ENCODE data around the gene DMBX1.
A peak's percentile ranks its signal among the peaks of the same experiment; 100 is the strongest.

Gene DMBX1

GRCh38 chr1:46490406-46490655 is 695 bp downstream of the DMBX1 start:
- no peak for TF ChIP-seq CTCF (IDR thresholded peaks at IDR 0.05; ENCODE audit: control insufficient read depth, extremely low read depth, insufficient read depth)
- peak overlapping the region; percentile 67 for H3K4me3 ChIP-seq (ENCODE audit: low read depth, low read length)
- DNase-seq (ENCODE audit: low read depth) = no peak

DNA sequence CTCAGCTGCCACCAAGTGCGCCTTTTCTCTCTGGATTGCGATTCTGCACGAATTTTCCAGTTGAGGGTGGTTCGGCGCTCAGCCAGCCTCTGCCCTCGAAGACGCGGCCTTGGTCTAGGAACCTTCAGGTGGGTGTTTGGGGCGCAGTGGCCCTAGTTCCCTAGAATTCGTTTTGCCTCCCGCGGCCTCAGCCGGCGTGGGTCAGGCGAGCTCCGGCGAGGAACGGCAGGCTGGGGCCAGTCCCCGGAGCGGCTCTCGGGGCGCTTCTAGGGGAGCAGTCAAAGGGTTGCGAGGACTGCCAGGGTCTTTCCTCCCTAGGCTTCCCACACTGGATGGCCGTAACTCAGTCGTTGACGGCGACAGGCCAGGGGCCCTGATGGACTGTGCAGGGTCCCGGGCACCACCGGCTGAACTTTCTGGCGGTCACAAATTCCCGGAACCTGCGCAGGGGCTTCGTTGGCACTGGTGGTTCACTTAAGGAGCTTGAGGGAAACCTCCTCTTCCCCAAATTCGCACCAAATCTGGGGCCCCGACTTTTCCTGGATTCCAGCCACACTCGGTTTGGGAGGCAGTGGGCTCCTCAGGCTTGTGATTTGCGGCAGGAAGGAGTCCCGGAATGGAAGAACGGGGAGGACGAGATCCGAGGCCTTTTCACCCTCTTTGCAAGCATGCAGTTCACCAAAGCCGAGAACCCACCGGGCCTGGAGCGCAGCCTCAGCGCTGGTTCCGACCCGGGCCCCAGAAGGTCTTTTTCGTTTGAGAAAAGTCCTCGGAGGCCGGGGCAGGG is 1.2 kb downstream of the DMBX1 start:
- no peak overlapping the region for H3K4me3 ChIP-seq (ENCODE audit: low read depth, low read length)
- no peak for TF ChIP-seq CTCF (IDR thresholded peaks at IDR 0.05; ENCODE audit: control insufficient read depth, extremely low read depth, insufficient read depth)
- DNase-seq (ENCODE audit: low read depth) = no peak

DNA sequence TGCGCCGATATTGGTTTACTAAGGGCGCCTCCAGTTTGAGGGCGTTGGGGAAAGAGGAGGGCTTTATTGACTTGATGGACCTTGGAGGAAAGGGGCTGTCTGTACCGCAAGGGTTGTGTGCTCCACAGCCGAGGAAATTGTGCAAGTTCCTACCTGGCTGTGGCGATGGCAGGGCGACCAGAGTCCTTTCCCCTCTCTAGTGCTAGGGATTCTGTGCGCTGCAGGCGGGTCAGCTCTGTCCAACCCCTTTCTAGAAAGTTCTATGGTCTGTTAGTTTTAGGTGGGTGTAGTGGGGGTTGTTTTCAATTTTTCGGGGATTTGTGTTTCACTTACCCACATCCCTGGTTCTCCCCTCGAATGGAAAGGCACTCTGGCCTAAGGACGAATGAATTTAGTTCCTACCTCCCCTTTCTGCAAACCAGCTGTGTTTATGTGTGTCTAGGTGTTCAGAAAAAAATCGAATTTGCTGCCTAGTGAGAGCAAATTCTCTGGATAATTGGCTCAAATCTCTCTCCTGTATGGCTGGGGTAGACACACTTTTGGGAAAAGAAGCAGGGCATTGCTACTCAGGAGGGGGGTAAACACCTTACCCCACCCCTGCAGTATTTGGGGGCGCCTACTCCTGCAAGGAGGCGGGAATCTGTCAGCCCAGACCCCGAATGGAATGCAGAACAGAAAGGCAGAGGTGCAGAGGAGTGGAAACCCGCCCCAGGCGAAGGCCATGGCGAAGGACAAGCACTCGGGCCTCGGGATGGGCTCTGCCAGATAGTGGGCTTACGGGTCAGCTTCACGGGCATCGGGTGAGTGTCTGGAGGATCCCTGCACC is 2.0 kb downstream of the DMBX1 start:
- H3K4me3 ChIP-seq (ENCODE audit: low read depth, low read length) = no peak overlapping the region
- TF ChIP-seq CTCF (IDR thresholded peaks at IDR 0.05; ENCODE audit: control insufficient read depth, extremely low read depth, insufficient read depth) = no peak
- no peak for DNase-seq (ENCODE audit: low read depth)

GRCh38 chr1:46492269-46492853 is 2.7 kb downstream of the DMBX1 start:
- no peak for TF ChIP-seq CTCF (IDR thresholded peaks at IDR 0.05; ENCODE audit: control insufficient read depth, extremely low read depth, insufficient read depth)
- no peak overlapping the region for H3K4me3 ChIP-seq (ENCODE audit: low read depth, low read length)
- no peak for DNase-seq (ENCODE audit: low read depth)

DNA sequence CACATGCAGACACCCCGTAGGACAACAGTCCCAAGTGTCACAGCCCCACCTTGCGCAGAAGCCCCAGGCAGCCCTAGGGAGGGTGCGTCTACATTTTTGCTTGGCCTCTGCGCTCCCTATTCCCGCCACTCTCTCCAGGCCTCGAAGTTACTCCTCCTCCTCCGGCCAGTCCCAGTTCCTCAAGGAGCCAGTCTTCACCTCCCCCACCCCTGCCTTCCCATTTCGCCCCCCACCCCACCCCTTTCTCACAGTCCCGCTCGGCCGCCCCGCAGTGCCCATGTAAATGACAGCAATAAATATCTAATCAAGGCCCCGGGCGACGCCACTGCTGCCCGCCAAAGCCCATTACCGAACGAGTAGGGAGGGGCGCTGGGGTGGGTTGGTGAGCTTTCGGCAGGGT is 3.2 kb downstream of the DMBX1 start:
- no peak for TF ChIP-seq CTCF (IDR thresholded peaks at IDR 0.05; ENCODE audit: control insufficient read depth, extremely low read depth, insufficient read depth)
- no peak overlapping the region for H3K4me3 ChIP-seq (ENCODE audit: low read depth, low read length)
- DNase-seq (ENCODE audit: low read depth) = no peak

DNA sequence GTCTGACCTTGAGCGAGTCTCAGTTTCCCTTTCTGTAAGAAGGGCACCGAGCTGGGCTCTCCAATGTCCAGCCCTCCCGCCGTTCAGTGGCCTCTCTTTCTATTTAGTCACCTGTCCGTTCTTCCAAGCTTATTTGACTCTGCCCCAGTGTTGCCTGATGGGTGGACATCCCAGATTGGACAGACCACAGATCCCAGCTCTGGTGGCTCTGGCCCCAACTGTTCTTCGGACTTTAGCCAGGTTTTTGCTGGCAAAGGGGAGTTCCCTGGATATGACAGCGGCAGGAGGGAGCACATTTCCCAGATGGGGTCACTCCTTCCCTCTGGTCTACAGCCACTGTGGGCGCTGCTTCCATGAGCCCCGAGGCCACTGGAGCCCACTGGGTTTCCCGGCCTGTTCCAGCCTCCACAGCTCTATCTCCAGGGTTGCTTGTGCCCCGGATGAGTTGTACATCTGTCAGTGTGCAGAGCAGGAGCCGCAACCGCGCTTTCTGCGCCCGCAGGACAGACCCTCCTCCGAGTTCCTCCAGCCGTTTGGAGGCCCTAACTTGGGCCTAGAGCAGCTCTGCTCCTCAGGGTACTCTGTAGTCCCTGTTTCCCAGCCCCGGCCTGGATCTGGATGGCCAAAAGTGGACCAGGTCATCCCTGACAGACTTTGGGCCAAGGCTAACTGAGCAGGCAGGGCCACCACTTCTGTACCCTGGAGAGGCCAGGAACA is 3.8 kb downstream of the DMBX1 start:
- TF ChIP-seq CTCF (IDR thresholded peaks at IDR 0.05; ENCODE audit: control insufficient read depth, extremely low read depth, insufficient read depth) = no peak
- H3K4me3 ChIP-seq (ENCODE audit: low read depth, low read length) = no peak overlapping the region
- no peak for DNase-seq (ENCODE audit: low read depth)

Data from LNCaP clone FGC (cell line).